Spleen (tissue), 13 donors: ENCODE data around the gene POLH. TPM values are rescaled to one million over a fixed set of nuclear protein-coding genes. Genes with fewer than 3 reads are reported as not detected.
A peak's percentile ranks its signal among the peaks of the same experiment; 100 is the strongest.
"Not testable (repeated sequence)": the region's sequence is repeated elsewhere in the genome, so short reads cannot be mapped to it uniquely, and the experiment has no call there.

Experiments used
- DNase-seq: peaks from one replicate; pipeline ENCODE4 v3.0.0-alpha.2; 2020
- H3K27ac ChIP-seq, 8 donors: fragments of 200-600 bp; sonication (generic) in 7 of 8; 1 replicate in 4 of 8; 2 replicates in 4 of 8; pipeline versions ENCODE4 v1.5.0 to v1.8.0; 2016 to 2021; ENCODE audit warnings: inconsistent platforms in 4 of 8, mild to moderate bottlenecking in 4 of 8, moderate library complexity in 1 of 8
- H3K27me3 ChIP-seq, 7 donors: fragments of 200-600 bp; sonication (generic) in 6 of 7; replicated peaks in 1 of 7; 1 replicate in 4 of 7; 2 replicates in 3 of 7; pipeline versions ENCODE4 v1.5.0 to v1.8.0; 2016 to 2021; ENCODE audit warnings: inconsistent platforms in 3 of 7, mild to moderate bottlenecking in 1 of 7
- H3K36me3 ChIP-seq, 6 donors: fragments of 200-600 bp; sonication (generic) in 5 of 6; 1 replicate in 4 of 6; 2 replicates in 2 of 6; pipeline versions ENCODE4 v1.5.0 to v1.8.0; 2016 to 2021; ENCODE audit warnings: inconsistent platforms in 2 of 6
- H3K4me1 ChIP-seq, 6 donors: fragments of 200-600 bp; sonication (generic) in 5 of 6; 1 replicate in 3 of 6; 2 replicates in 3 of 6; pipeline versions ENCODE4 v1.5.0 to v1.8.0; 2016 to 2021; ENCODE audit warnings: inconsistent platforms in 3 of 6
- H3K4me3 ChIP-seq, 8 donors: fragments of 200-600 bp; sonication (generic) in 7 of 8; 1 replicate in 4 of 8; 2 replicates in 4 of 8; pipeline versions ENCODE4 v1.5.0 to v1.8.0; 2016 to 2021; ENCODE audit warnings: inconsistent platforms in 4 of 8, mild to moderate bottlenecking in 4 of 8, moderate library complexity in 2 of 8
- H3K9me3 ChIP-seq, 8 donors: fragments of 200-600 bp; sonication (generic) in 7 of 8; 1 replicate in 4 of 8; 2 replicates in 4 of 8; pipeline versions ENCODE4 v1.5.0 to v1.8.0; 2016 to 2021; ENCODE audit warnings: inconsistent platforms in 4 of 8
- CTCF ChIP-seq, 11 experiments: fragments of 200-600 bp in 7 of 11; fragments of 450-650 bp in 4 of 11; sonication (generic) in 4 of 11; IDR thresholded peaks in 8 of 11; conservative IDR thresholded peaks in 3 of 11; 1 replicate in 7 of 11; 2 replicates in 4 of 11; pipeline versions ENCODE4 v1.4.0 to v1.8.0; 2016 to 2021; ENCODE audit warnings: antibody characterized with exemption in 11 of 11, inconsistent platforms in 4 of 11, mild to moderate bottlenecking in 1 of 11
- POLR2A ChIP-seq, 3 donors: fragments of 450-650 bp; IDR thresholded peaks; one replicate each; pipeline ENCODE4 v1.5.1; 2017; ENCODE audit warnings: antibody characterized with exemption in 3 of 3, mild to moderate bottlenecking in 1 of 3
- POLR2AphosphoS5 ChIP-seq, 3 donors: sonication (generic); formaldehyde crosslinking; IDR thresholded peaks; one replicate each; pipeline ENCODE4 v1.5.1; 2017; ENCODE audit warnings: antibody characterized with exemption in 3 of 3
- WGBS, 5 donors: extraction: QIAGEN DNeasy Blood & Tissue Kit in 3 of 5; methylation state at CpG; one replicate each; pipeline versions ENCODE4 v1.1.5 to v1.1.7; 2013 to 2018; 5-methylcytosine and 5-hydroxymethylcytosine counted together
- intact Hi-C: fragments of 100-400 bp; cut with DNase I; formaldehyde crosslinking; loops from one replicate; pipeline ENCODE4 v1.15.0; 2023; ENCODE audit warnings: low total_unique reads
- long read RNA-seq, 2 donors: transcript quantifications; one replicate each; lab custom pipeline, GENCODE V29; 2026
- polyA plus RNA-seq, 3 donors: library from polyadenylated mRNA; stranded (reverse); fragments of 200-250 nt; gene quantifications; one replicate each; pipeline ENCODE4 v1.2.1, GENCODE V29; 2013
- total RNA-seq, 7 donors: library from RNA; depleted of rRNA in 3 of 7; stranded (reverse); fragments of >200 nt in 3 of 7; fragmentation: NEBNext Ultra II Directional in 4 of 7; extraction: Animal tissue kit (Norgen Biotek cat#: 25700) in 4 of 7; gene quantifications; one replicate each; pipeline versions ENCODE4 v1.1.0 to v1.2.1, GENCODE V29; 2016 to 2021
- donor health status: healthy with polysubstance abuse.
- donor health status: DM: no; HTN: no; CAD: no; lungs with moderate emphysema.
- donor health status: DM: no; HTN: no; CAD: no.
- donor health status: Bipolar disorder and iron deficiency.
- donor health status: healthy.
- donor health status: DM: no; HTN: no; CAD: no.
- donor health status: DM: yes; HTN: yes; CAD: no.

POLH gene
- total RNA-seq, result 10 to 100 TPM; 10.5 to 23.0 (median 12.9) TPM
- 1 to 10 TPM; 4.1 to 5.2 (median 4.4) TPM for polyA plus RNA-seq
- long read RNA-seq, donor 1, partial matches to known transcripts, result 0 of 1 reads
- long read RNA-seq, donor 1, other reads (novel, unspliced or antisense), result 0 of 1 reads
- long read RNA-seq, donor 2, partial matches to known transcripts, result 0 of 3 reads
- long read RNA-seq, donor 2, other reads (novel, unspliced or antisense), result 0 of 3 reads

GRCh38 chr6:43575772-43576551 is at the start of gene POLH, which contains the start of gene XPO5:
Gene POLH (plus strand): TSS chr6:43576185. CDS start chr6:43582320, 6,135 bp downstream.
Gene XPO5 (minus strand): TSS chr6:43576038. CDS start chr6:43575864, 174 bp downstream.
- intact Hi-C loops, result no loop called here
- TF ChIP-seq POLR2AphosphoS5 (IDR thresholded peaks at IDR 0.05) (peak; percentile 95 to 99 (median 97)), CTCF (IDR thresholded peaks at IDR 0.05 in 8 of 11, conservative IDR thresholded peaks at IDR 0.05 in 3 of 11) (peak in 4 of 11 experiments; percentile 4 to 47 (median 29)), POLR2A (IDR thresholded peaks at IDR 0.05) (peak; percentile 75 to 89 (median 82))
- Histone ChIP-seq H3K9me3 (no peaks in the 10 kb centered on the region), H3K4me3 (peak within 1 kb of the TSS; percentile 88 to 100 (median 98)), H3K36me3 (peaks cover 0 to 27% (median 16%) of the 10 kb centered on the region in 6 donors), H3K27me3 (no peaks in the 10 kb centered on the region), H3K4me1 (peaks cover 26 to 56% (median 46%) of the 10 kb centered on the region in 6 donors), H3K27ac (peak within 1 kb of the TSS; percentile 43 to 90 (median 80))
- WGBS, 5 donors, result 1 to 2% (median 1%) methylated on average over 35 to 76 of the region's 76 CpGs
- peak; percentile 98 for DNase-seq

GRCh38 chr6:43532201-43532600 is 43.8 kb upstream of the POLH start:
- TF ChIP-seq POLR2AphosphoS5 (IDR thresholded peaks at IDR 0.05), result no peak
- no peak for TF ChIP-seq CTCF (IDR thresholded peaks at IDR 0.05 in 8 of 11, conservative IDR thresholded peaks at IDR 0.05 in 3 of 11)
- no peak for TF ChIP-seq POLR2A (IDR thresholded peaks at IDR 0.05)
- intact Hi-C loops, result no loop called here
- Histone ChIP-seq H3K9me3 (no peaks in the 10 kb centered on the region), H3K4me3 (no peak overlapping the region), H3K27ac (no peak overlapping the region), H3K27me3 (no peaks in the 10 kb centered on the region), H3K36me3 (peaks cover 0 to 99% (median 63%) of the 10 kb centered on the region in 6 donors), H3K4me1 (no peaks in the 10 kb centered on the region)
- no peak for DNase-seq
- WGBS, 5 donors, result 91 to 100% (median 95%) methylated on average over 1 of the region's 1 CpG

- intact Hi-C loops, H3K4me3 ChIP-seq, H3K9me3 ChIP-seq, H3K4me1 ChIP-seq, H3K27me3 ChIP-seq, DNase-seq, H3K27ac ChIP-seq: not testable (repeated sequence)
- 92 to 98% (median 96%) methylated on average over 12 to 15 of the region's 17 CpGs for WGBS, 5 donors
- peaks cover 2 to 99% (median 65%) of the 10 kb centered on the region in 6 donors for H3K36me3 ChIP-seq
Measured at GRCh38 chr6:43538986-43539385, 37.0 kb upstream of the POLH start.

- H3K4me3 ChIP-seq, H3K4me1 ChIP-seq, DNase-seq, H3K27me3 ChIP-seq, H3K27ac ChIP-seq, intact Hi-C loops, H3K9me3 ChIP-seq: not testable (repeated sequence)
- WGBS, 5 donors, result 95 to 97% (median 97%) methylated on average over 19 to 20 of the region's 20 CpGs
- H3K36me3 ChIP-seq, result peaks cover 2 to 99% (median 66%) of the 10 kb centered on the region in 6 donors
Measured at GRCh38 chr6:43539409-43539808, 36.6 kb upstream of the POLH start.

- intact Hi-C loops, result no loop called here
- TF ChIP-seq POLR2AphosphoS5 (IDR thresholded peaks at IDR 0.05), result no peak
- no peak for TF ChIP-seq POLR2A (IDR thresholded peaks at IDR 0.05)
- TF ChIP-seq CTCF (IDR thresholded peaks at IDR 0.05 in 8 of 11, conservative IDR thresholded peaks at IDR 0.05 in 3 of 11), result no peak
- 96 to 100% (median 97%) methylated on average over 5 of the region's 5 CpGs for WGBS, 5 donors
- Histone ChIP-seq H3K4me1 (no peaks in the 10 kb centered on the region), H3K4me3 (no peak overlapping the region), H3K27me3 (no peaks in the 10 kb centered on the region), H3K36me3 (peaks cover 2 to 99% (median 76%) of the 10 kb centered on the region in 6 donors), H3K9me3 (no peaks in the 10 kb centered on the region), H3K27ac (no peak overlapping the region)
- no peak for DNase-seq
Measured at GRCh38 chr6:43540507-43540906, 35.5 kb upstream of the POLH start.
